Mucosa of rectum (tissue), 2 donors: Measurements from ENCODE around the gene EIF4A3.

Source experiments
- H3K27ac ChIP-seq, 2 donors: one replicate each; pipeline ENCODE4 v1.7.0; 2013; ENCODE audit warnings: inconsistent platforms in 2 of 2, low read depth in 2 of 2, low read length in 2 of 2
- H3K27me3 ChIP-seq, 2 donors: one replicate each; pipeline ENCODE4 v1.7.0; 2013; ENCODE audit warnings: low read length in 2 of 2; ENCODE audit not compliant: control insufficient read depth in 2 of 2, insufficient read depth in 2 of 2
- H3K36me3 ChIP-seq, 2 donors: one replicate each; pipeline ENCODE4 v1.7.0; 2013; ENCODE audit warnings: low read length in 2 of 2; ENCODE audit not compliant: control insufficient read depth in 2 of 2, insufficient read depth in 2 of 2
- H3K4me1 ChIP-seq, 2 donors: one replicate each; pipeline ENCODE4 v1.7.0; 2013; ENCODE audit warnings: low read length in 2 of 2, mild to moderate bottlenecking in 1 of 2; ENCODE audit not compliant: control insufficient read depth in 2 of 2, insufficient read depth in 2 of 2
- H3K4me3 ChIP-seq, 2 donors: one replicate each; pipeline ENCODE4 v1.7.0; 2013; ENCODE audit warnings: low read length in 2 of 2
- H3K9ac ChIP-seq, 2 donors: one replicate each; pipeline ENCODE4 v1.7.0; 2013; ENCODE audit warnings: low read length in 2 of 2, low read depth in 1 of 2, mild to moderate bottlenecking in 1 of 2
- H3K9me3 ChIP-seq, 2 donors: one replicate each; pipeline ENCODE4 v1.7.0; 2013; ENCODE audit warnings: low read length in 2 of 2; ENCODE audit not compliant: control insufficient read depth in 2 of 2
- donor health status: healthy.
- donor health status: Normal muscosa, but diverticular disease.

Gene EIF4A3

DNA sequence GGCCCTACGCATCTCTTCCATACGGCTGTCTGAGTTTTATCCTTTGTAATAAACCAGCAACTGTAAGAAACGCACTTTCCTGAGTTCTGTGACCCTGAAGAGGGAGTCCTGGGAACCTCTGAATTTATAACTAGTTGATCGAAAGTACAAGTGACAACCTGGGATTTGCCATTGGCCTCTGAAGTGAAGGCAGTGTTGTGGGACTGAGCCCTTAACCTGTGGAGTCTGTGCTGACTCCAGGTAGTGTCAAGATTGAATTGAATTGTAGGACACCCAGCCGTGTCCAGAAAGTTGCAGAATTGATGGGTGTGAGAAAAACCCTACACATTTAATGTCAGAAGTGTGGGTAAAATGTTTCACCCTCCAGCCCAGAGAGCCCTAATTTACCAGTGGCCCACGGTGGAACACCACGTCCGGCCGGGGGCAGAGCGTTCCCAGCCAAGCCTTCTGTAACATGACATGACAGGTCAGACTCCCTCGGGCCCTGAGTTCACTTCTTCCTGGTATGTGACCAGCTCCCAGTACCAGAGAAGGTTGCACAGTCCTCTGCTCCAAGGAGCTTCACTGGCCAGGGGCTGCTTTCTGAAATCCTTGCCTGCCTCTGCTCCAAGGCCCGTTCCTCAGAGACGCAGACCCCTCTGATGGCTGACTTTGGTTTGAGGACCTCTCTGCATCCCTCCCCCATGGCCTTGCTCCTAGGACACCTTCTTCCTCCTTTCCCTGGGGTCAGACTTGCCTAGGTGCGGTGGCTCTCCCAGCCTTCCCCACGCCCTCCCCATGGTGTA, 44.1 kb downstream of the EIF4A3 start:
- no peaks in the 10 kb centered on the region for H3K36me3 ChIP-seq
- H3K4me3 ChIP-seq = peak overlapping the region in 1 of 2 donors; percentile 94
- no peak overlapping the region for H3K9ac ChIP-seq
- no peak overlapping the region for H3K27ac ChIP-seq
- no peaks in the 10 kb centered on the region for H3K27me3 ChIP-seq
- peaks cover 4 to 9% of the 10 kb centered on the region in 2 donors for H3K4me1 ChIP-seq
- no peaks in the 10 kb centered on the region for H3K9me3 ChIP-seq

DNA sequence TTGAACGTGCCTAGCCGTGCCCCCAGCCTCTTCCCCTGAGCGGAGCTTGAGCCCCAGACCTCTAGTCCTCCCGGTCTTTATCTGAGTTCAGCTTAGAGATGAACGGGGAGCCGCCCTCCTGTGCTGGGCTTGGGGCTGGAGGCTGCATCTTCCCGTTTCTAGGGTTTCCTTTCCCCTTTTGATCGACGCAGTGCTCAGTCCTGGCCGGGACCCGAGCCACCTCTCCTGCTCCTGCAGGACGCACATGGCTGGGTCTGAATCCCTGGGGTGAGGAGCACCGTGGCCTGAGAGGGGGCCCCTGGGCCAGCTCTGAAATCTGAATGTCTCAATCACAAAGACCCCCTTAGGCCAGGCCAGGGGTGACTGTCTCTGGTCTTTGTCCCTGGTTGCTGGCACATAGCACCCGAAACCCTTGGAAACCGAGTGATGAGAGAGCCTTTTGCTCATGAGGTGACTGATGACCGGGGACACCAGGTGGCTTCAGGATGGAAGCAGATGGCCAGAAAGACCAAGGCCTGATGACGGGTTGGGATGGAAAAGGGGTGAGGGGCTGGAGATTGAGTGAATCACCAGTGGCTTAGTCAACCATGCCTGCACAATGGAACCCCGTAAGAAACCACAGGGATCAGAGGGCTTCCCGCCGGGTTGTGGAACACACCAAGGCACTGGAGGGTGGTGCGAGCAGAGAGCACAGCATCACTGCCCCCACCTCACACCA, 44.8 kb downstream of the EIF4A3 start:
- Histone ChIP-seq H3K4me1 (peaks cover 4 to 9% of the 10 kb centered on the region in 2 donors), H3K9ac (peak overlapping the region; percentile 81 to 86), H3K36me3 (no peaks in the 10 kb centered on the region), H3K4me3 (peak overlapping the region; percentile 89 to 94), H3K27me3 (no peaks in the 10 kb centered on the region), H3K27ac (peak overlapping the region; percentile 73 to 76), H3K9me3 (no peaks in the 10 kb centered on the region)

DNA sequence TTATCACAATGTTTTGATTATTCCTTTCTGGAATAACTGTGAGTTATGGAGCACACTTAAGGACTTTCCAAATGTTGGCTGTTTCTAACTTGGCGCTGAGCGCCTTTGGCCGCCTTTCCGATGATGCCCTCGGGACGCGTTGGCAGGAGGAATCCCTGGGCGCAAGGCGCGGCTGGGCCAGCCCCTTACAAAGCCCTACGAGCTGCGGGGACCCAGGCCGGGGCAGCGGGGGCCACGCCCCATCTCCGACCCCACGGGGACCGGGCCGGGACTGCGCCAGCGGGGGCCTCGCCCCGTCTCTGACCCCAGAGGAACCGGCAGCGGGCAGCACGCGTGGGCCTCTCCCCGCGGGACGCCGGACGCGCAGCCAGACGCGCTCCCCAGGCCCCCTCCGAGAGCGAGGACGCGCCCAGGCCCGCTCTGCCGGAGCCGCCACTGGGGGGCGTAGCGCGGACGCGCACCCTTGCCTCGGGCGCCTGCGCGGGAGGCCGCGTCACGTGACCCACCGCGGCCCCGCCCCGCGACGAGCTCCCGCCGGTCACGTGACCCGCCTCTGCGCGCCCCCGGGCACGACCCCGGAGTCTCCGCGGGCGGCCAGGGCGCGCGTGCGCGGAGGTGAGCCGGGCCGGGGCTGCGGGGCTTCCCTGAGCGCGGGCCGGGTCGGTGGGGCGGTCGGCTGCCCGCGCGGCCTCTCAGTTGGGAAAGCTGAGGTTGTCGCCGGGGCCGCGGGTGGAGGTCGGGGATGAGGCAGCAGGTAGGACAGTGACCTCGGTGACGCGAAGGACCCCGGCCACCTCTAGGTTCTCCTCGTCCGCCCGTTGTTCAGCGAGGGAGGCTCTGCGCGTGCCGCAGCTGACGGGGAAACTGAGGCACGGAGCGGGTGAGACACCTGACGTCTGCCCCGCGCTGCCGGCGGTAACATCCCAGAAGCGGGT, 45.6 kb downstream of the EIF4A3 start, which contains the start of gene GAA:
Gene GAA, plus strand, starts transcription at position 571 of the 935 bp plus-strand sequence. CDS start 3,006 bp downstream, outside the sequence.
- Histone ChIP-seq H3K27ac (peak within 1 kb of the TSS; percentile 73 to 76), H3K4me3 (peak within 1 kb of the TSS; percentile 89 to 94), H3K27me3 (no peaks in the 10 kb centered on the region), H3K9me3 (no peaks in the 10 kb centered on the region), H3K4me1 (peaks cover 4 to 9% of the 10 kb centered on the region in 2 donors), H3K36me3 (no peaks in the 10 kb centered on the region), H3K9ac (peak within 1 kb of the TSS; percentile 81 to 86)

DNA sequence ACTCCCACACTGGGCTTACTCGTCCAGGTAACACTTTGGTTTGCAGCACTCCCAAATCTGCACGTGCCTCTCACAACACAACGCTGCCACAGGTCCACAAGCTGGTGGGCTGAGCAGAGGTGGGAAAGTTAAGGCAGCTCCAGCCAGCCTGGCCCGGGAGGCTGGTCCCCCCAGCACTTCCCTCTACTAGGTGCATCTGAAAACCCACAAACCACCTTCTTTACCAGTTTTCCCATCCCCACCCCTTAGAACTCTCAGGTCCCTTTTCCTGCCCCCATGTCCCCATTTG, 46.9 kb downstream of the EIF4A3 start:
- Histone ChIP-seq H3K4me3 (no peak overlapping the region), H3K9me3 (no peaks in the 10 kb centered on the region), H3K9ac (no peak overlapping the region), H3K27ac (no peak overlapping the region), H3K27me3 (no peaks in the 10 kb centered on the region), H3K36me3 (no peaks in the 10 kb centered on the region), H3K4me1 (peaks cover 4 to 9% of the 10 kb centered on the region in 2 donors)

DNA sequence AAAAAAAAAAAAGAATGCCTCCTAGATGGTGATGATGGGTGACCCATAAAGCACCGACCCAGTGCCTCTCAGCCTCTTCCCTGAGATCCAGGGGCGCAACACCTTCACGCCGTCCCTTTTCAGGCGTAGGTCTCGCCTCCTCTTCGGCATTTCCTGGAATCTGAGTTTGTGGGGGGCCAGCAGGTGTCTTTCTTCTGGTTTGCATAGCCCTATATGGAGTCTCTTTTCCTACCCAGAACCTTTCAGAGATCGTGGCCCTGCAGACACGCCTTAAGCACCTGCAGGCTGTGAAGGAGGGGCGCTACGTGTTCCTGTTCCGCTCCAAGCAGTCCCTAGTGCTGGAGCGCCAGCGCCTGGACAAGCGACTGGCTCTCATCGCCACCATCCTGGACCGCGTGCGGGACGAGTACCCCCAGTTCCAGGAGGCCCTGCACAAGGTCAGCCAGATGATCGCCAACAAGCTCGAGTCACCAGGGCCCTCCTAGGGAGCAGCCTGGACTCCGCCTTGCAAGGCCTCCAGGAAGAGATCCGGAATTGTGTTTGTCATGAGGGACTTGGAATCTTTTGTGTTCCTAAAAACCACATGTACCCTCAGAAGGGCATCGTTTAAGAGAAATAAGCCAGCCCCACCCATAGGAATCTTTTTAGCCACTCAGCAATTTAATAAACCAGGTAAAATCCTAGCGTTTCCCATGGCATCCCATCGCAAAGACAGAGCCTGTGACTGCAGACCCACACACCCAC, 47.5 kb downstream of the EIF4A3 start:
- Histone ChIP-seq H3K4me1 (peaks cover 4 to 9% of the 10 kb centered on the region in 2 donors), H3K4me3 (no peak overlapping the region), H3K27me3 (no peaks in the 10 kb centered on the region)

GRCh38 chr17:80097844-80098691, 48.9 kb downstream of the EIF4A3 start:
- no peaks in the 10 kb centered on the region for H3K36me3 ChIP-seq
- no peak overlapping the region for H3K4me3 ChIP-seq
- no peaks in the 10 kb centered on the region for H3K27me3 ChIP-seq
- peaks cover 4 to 9% of the 10 kb centered on the region in 2 donors for H3K4me1 ChIP-seq
- no peak overlapping the region for H3K9ac ChIP-seq
- no peak overlapping the region for H3K27ac ChIP-seq
- H3K9me3 ChIP-seq = no peaks in the 10 kb centered on the region

More for the DNA sequence above, 47.5 kb downstream of the EIF4A3 start:
- H3K36me3 ChIP-seq = no peaks in the 10 kb centered on the region
- no peaks in the 10 kb centered on the region for H3K9me3 ChIP-seq
- no peak overlapping the region for H3K9ac ChIP-seq
- no peak overlapping the region for H3K27ac ChIP-seq

- H3K27me3 ChIP-seq = no peaks in the 10 kb centered on the region
- H3K9ac ChIP-seq = no peak overlapping the region
- H3K9me3 ChIP-seq = no peaks in the 10 kb centered on the region
- no peak overlapping the region for H3K4me3 ChIP-seq
- peaks cover 4 to 6% of the 10 kb centered on the region in 2 donors for H3K4me1 ChIP-seq
- H3K27ac ChIP-seq = no peak overlapping the region
- no peaks in the 10 kb centered on the region for H3K36me3 ChIP-seq
Observed at GRCh38 chr17:80097127-80097621, 49.8 kb downstream of the EIF4A3 start.

DNA sequence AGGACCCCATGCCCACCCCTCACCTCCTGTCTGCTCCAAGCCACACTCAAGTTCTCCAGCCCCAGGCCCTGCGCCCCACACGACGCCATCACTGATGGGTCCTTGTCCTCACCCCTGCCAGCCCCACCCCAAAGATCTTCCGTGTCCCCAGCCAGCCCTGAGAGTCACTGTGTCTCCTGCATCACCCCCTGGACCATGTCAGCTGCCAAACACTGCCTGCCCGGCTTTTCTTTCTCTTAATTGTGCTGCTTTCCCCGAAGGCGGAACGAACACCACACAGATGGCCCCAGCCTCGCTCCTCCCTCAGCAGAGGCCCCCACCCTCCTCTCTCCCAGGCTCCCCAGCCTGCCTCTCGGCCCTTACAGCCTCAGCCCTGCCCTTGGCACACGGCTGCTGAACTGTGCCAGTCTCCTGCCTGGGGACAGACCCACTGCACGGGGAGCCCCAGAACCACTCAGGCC, 50.3 kb downstream of the EIF4A3 start:
- Histone ChIP-seq H3K9me3 (no peaks in the 10 kb centered on the region), H3K36me3 (no peaks in the 10 kb centered on the region), H3K27me3 (no peaks in the 10 kb centered on the region), H3K27ac (no peak overlapping the region), H3K4me1 (peaks cover 0 to 4% of the 10 kb centered on the region in 2 donors), H3K4me3 (no peak overlapping the region), H3K9ac (no peak overlapping the region)
